Stimulated activated CD4-positive, alpha-beta T cell treated with anti-CD3 and anti-CD28 coated beads, Interleukin-2, amount 100 ng/mL, for 24 hours (primary cell): Measurements from ENCODE around the gene GBX2.
"Not testable (repeated sequence)": the region's sequence is repeated elsewhere in the genome, so short reads cannot be mapped to it uniquely, and the experiment has no call there.

ENCODE experiments used
- DNase-seq, 2 donors: peaks; one replicate each; pipeline ENCODE4 v3.0.0-alpha.2; 2020

GBX2 gene

GRCh38 chr2:236143811-236144210, 24.4 kb downstream of the GBX2 start:
- no peak for DNase-seq

- DNase-seq, result not testable (repeated sequence)
Observed at GRCh38 chr2:236141616-236142015, 26.6 kb downstream of the GBX2 start.

- DNase-seq, result no peak
Observed at GRCh38 chr2:236137066-236137465, 31.1 kb downstream of the GBX2 start.

GRCh38 chr2:236136538-236136937, 31.6 kb downstream of the GBX2 start:
- no peak for DNase-seq

- DNase-seq, result no peak
Observed at GRCh38 chr2:236133410-236134012, 34.7 kb downstream of the GBX2 start.

- DNase-seq, result no peak
Observed at GRCh38 chr2:236131073-236131692, 37.0 kb downstream of the GBX2 start.

GRCh38 chr2:236130349-236130998, 37.7 kb downstream of the GBX2 start:
- DNase-seq, result no peak

GRCh38 chr2:236129935-236130334, 38.3 kb downstream of the GBX2 start:
- DNase-seq, result no peak

- no peak for DNase-seq
Observed at GRCh38 chr2:236128321-236128720, 39.9 kb downstream of the GBX2 start.

- no peak for DNase-seq
Observed at GRCh38 chr2:236127010-236127409, 41.2 kb downstream of the GBX2 start.

- no peak for DNase-seq
Observed at GRCh38 chr2:236125541-236125940, 42.6 kb downstream of the GBX2 start.

- DNase-seq, result no peak
Observed at GRCh38 chr2:236124182-236124893, 43.8 kb downstream of the GBX2 start.

- DNase-seq, result no peak
Observed at GRCh38 chr2:236123716-236124115, 44.5 kb downstream of the GBX2 start.

GRCh38 chr2:236122236-236122635, 46.0 kb downstream of the GBX2 start:
- no peak for DNase-seq

GRCh38 chr2:236121546-236121945, 46.6 kb downstream of the GBX2 start:
- DNase-seq, result no peak

- no peak for DNase-seq
Observed at GRCh38 chr2:236120829-236121228, 47.4 kb downstream of the GBX2 start.

- no peak for DNase-seq
Observed at GRCh38 chr2:236120141-236120601, 48.0 kb downstream of the GBX2 start.

GRCh38 chr2:236119476-236119875, 48.7 kb downstream of the GBX2 start:
- no peak for DNase-seq

- no peak for DNase-seq
Observed at GRCh38 chr2:236119003-236119402, 49.2 kb downstream of the GBX2 start.

- no peak for DNase-seq
Observed at GRCh38 chr2:236117861-236118269, 50.3 kb downstream of the GBX2 start.

GRCh38 chr2:236117401-236117800, 50.8 kb downstream of the GBX2 start:
- no peak for DNase-seq
